ENCODE results near the gene TSC22D4. TPM values are rescaled to one million over a fixed set of nuclear protein-coding genes. Genes with fewer than 3 reads are reported as not detected.

Gene TSC22D4
- polyA plus RNA-seq, 3 donors, result 23.8 to 91.5 (median 26.3) TPM

GRCh38 chr7:100510437-100511239 lies 31.6 kb upstream of the TSC22D4 start:
- H3K36me3 Mint-ChIP-seq, result no peaks in the 10 kb centered on the region
- no peaks in the 10 kb centered on the region for H3K27me3 ChIP-seq (ENCODE audit: control insufficient read depth in 2 of 2, insufficient read depth in 2 of 2, low read length in 2 of 2)
- H3K9me3 Mint-ChIP-seq, result no peaks in the 10 kb centered on the region
- no peak overlapping the region for H3K27ac ChIP-seq (ENCODE audit: low read depth in 1 of 2, low read length in 2 of 2)
- peaks cover 2 to 8% (median 7%) of the 10 kb centered on the region in 3 donors for H3K27me3 Mint-ChIP-seq (ENCODE audit: low read depth in 3 of 3)
- H3K27ac Mint-ChIP-seq, result no peak overlapping the region
- H3K4me2 ChIP-seq (replicated peaks; ENCODE audit: extremely low read depth, low read length, poor library complexity, severe bottlenecking), result no peak overlapping the region
- H3K36me3 ChIP-seq (replicated peaks in 1 of 2; ENCODE audit: control insufficient read depth in 1 of 2, insufficient read depth in 2 of 2, low read length in 2 of 2), result no peaks in the 10 kb centered on the region
- WGBS (ENCODE audit: insufficient coverage), result 100% methylated on average over 4 of the region's 9 CpGs
- intact Hi-C loops (cut with micrococcal nuclease), result loop anchor here in 1 of 2 donors (5.0 kb wide), 1 partner anchor 37 kb away; no protein-coding TSS in a partner anchor
- H3K9ac ChIP-seq (ENCODE audit: insufficient read depth, low read length, poor library complexity, severe bottlenecking), result no peak overlapping the region
- peaks cover 3 to 4% of the 10 kb centered on the region in 2 donors for H3K4me1 ChIP-seq (ENCODE audit: control insufficient read depth in 1 of 2, insufficient read depth in 2 of 2, low read length in 2 of 2)
- no peaks in the 10 kb centered on the region for H3K9me3 ChIP-seq (replicated peaks in 1 of 2; ENCODE audit: control insufficient read depth in 1 of 2, insufficient read depth in 1 of 2, low read length in 2 of 2)
- no peak overlapping the region for H3K4me3 ChIP-seq (replicated peaks in 1 of 3; ENCODE audit: low read depth in 2 of 3, low read length in 3 of 3)
- no peaks in the 10 kb centered on the region for H4K20me1 ChIP-seq (ENCODE audit: insufficient read depth, low read length)
- H3K4me1 Mint-ChIP-seq, result peaks cover 8% of the 10 kb centered on the region
- no peak overlapping the region for H3K4me3 Mint-ChIP-seq
- H2AFZ ChIP-seq (ENCODE audit: insufficient read depth, low read depth, low read length, poor library complexity, severe bottlenecking), result no peak overlapping the region
- no peaks in the 10 kb centered on the region for H3K79me2 ChIP-seq (ENCODE audit: insufficient read depth, low read length)
- TF ChIP-seq, protein P1, sequence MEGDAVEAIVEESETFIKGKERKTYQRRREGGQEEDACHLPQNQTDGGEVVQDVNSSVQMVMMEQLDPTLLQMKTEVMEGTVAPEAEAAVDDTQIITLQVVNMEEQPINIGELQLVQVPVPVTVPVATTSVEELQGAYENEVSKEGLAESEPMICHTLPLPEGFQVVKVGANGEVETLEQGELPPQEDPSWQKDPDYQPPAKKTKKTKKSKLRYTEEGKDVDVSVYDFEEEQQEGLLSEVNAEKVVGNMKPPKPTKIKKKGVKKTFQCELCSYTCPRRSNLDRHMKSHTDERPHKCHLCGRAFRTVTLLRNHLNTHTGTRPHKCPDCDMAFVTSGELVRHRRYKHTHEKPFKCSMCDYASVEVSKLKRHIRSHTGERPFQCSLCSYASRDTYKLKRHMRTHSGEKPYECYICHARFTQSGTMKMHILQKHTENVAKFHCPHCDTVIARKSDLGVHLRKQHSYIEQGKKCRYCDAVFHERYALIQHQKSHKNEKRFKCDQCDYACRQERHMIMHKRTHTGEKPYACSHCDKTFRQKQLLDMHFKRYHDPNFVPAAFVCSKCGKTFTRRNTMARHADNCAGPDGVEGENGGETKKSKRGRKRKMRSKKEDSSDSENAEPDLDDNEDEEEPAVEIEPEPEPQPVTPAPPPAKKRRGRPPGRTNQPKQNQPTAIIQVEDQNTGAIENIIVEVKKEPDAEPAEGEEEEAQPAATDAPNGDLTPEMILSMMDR (IDR thresholded peaks at IDR 0.05), result no peak
- no peak for DNase-seq

- H3K4me1 Mint-ChIP-seq, result peaks cover 2% of the 10 kb centered on the region
- no peaks in the 10 kb centered on the region for H3K36me3 ChIP-seq (replicated peaks in 1 of 2; ENCODE audit: control insufficient read depth in 1 of 2, insufficient read depth in 2 of 2, low read length in 2 of 2)
- H3K9me3 ChIP-seq (replicated peaks in 1 of 2; ENCODE audit: control insufficient read depth in 1 of 2, insufficient read depth in 1 of 2, low read length in 2 of 2), result no peaks in the 10 kb centered on the region
- H2AFZ ChIP-seq (ENCODE audit: insufficient read depth, low read depth, low read length, poor library complexity, severe bottlenecking), result no peak overlapping the region
- no peaks in the 10 kb centered on the region for H3K27me3 ChIP-seq (ENCODE audit: control insufficient read depth in 2 of 2, insufficient read depth in 2 of 2, low read length in 2 of 2)
- no peak overlapping the region for H3K27ac ChIP-seq (ENCODE audit: low read depth in 1 of 2, low read length in 2 of 2)
- intact Hi-C loops (cut with micrococcal nuclease), result no loop called here
- peaks cover 2 to 8% (median 7%) of the 10 kb centered on the region in 3 donors for H3K27me3 Mint-ChIP-seq (ENCODE audit: low read depth in 3 of 3)
- no peak overlapping the region for H3K9ac ChIP-seq (ENCODE audit: insufficient read depth, low read length, poor library complexity, severe bottlenecking)
- H3K4me3 Mint-ChIP-seq, result no peak overlapping the region
- TF ChIP-seq, protein P1 (IDR thresholded peaks at IDR 0.05), result no peak
- no peak overlapping the region for H3K27ac Mint-ChIP-seq
- no peaks in the 10 kb centered on the region for H3K4me1 ChIP-seq (ENCODE audit: control insufficient read depth in 1 of 2, insufficient read depth in 2 of 2, low read length in 2 of 2)
- no peaks in the 10 kb centered on the region for H3K79me2 ChIP-seq (ENCODE audit: insufficient read depth, low read length)
- H3K4me3 ChIP-seq (replicated peaks in 1 of 3; ENCODE audit: low read depth in 2 of 3, low read length in 3 of 3), result no peak overlapping the region
- no peaks in the 10 kb centered on the region for H4K20me1 ChIP-seq (ENCODE audit: insufficient read depth, low read length)
- H3K4me2 ChIP-seq (replicated peaks; ENCODE audit: extremely low read depth, low read length, poor library complexity, severe bottlenecking), result no peak overlapping the region
- no peak for DNase-seq
- H3K36me3 Mint-ChIP-seq, result no peaks in the 10 kb centered on the region
- H3K9me3 Mint-ChIP-seq, result no peaks in the 10 kb centered on the region
- 96% methylated on average over 15 of the region's 15 CpGs for WGBS (ENCODE audit: insufficient coverage)
Measured at GRCh38 chr7:100509231-100509630, 30.2 kb upstream of the TSC22D4 start.

All from CD14-positive monocyte (primary cell).